ENCODE data around the gene CPXM1. TPM values are rescaled to one million over a fixed set of nuclear protein-coding genes. Genes with fewer than 3 reads are reported as not detected.

The CPXM1 gene
- total and polyA plus RNA-seq, 2 experiments from 2014 or later, result 57.8 to 66.3 TPM

- H4K20me1 ChIP-seq (ENCODE audit: insufficient read depth, poor library complexity, severe bottlenecking), result no peaks in the 10 kb centered on the region
- H3K4me3 ChIP-seq, result no peak overlapping the region
- H3K9me2 ChIP-seq (replicated peaks; ENCODE audit: insufficient read depth), result no peaks in the 10 kb centered on the region
- no peak overlapping the region for H2AFZ ChIP-seq
- H3K36me3 ChIP-seq (replicated peaks; ENCODE audit: insufficient read depth, low read depth), result no peaks in the 10 kb centered on the region
- no peak for DNase-seq (ENCODE audit: low spot score)
- H3K79me2 ChIP-seq, result no peaks in the 10 kb centered on the region
- H3K9me3 ChIP-seq (ENCODE audit: low read depth), result no peaks in the 10 kb centered on the region
- no peaks in the 10 kb centered on the region for H3K4me1 ChIP-seq (ENCODE audit: insufficient read depth)
- no peaks in the 10 kb centered on the region for H3K27me3 ChIP-seq
- TF ChIP-seq EZH2 (IDR thresholded peaks at IDR 0.05; ENCODE audit: borderline replicate concordance), result no peak
- TF ChIP-seq, protein P1, sequence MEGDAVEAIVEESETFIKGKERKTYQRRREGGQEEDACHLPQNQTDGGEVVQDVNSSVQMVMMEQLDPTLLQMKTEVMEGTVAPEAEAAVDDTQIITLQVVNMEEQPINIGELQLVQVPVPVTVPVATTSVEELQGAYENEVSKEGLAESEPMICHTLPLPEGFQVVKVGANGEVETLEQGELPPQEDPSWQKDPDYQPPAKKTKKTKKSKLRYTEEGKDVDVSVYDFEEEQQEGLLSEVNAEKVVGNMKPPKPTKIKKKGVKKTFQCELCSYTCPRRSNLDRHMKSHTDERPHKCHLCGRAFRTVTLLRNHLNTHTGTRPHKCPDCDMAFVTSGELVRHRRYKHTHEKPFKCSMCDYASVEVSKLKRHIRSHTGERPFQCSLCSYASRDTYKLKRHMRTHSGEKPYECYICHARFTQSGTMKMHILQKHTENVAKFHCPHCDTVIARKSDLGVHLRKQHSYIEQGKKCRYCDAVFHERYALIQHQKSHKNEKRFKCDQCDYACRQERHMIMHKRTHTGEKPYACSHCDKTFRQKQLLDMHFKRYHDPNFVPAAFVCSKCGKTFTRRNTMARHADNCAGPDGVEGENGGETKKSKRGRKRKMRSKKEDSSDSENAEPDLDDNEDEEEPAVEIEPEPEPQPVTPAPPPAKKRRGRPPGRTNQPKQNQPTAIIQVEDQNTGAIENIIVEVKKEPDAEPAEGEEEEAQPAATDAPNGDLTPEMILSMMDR (IDR thresholded peaks at IDR 0.05; ENCODE audit: poor library complexity), result no peak
- no peak for TF ChIP-seq EZH2phosphoT487 (IDR thresholded peaks at IDR 0.05; ENCODE audit: low read depth, severe bottlenecking, unreplicated experiment)
- WGBS (ENCODE audit: low lambda C conversion rate, missing lambda C conversion rate), result 93% methylated on average over 5 of the region's 5 CpGs
- no peak overlapping the region for H3K27ac ChIP-seq
- no peak overlapping the region for H3K4me2 ChIP-seq
Observed at GRCh38 chr20:2768632-2769015, 31.8 kb downstream of the CPXM1 start.

DNA sequence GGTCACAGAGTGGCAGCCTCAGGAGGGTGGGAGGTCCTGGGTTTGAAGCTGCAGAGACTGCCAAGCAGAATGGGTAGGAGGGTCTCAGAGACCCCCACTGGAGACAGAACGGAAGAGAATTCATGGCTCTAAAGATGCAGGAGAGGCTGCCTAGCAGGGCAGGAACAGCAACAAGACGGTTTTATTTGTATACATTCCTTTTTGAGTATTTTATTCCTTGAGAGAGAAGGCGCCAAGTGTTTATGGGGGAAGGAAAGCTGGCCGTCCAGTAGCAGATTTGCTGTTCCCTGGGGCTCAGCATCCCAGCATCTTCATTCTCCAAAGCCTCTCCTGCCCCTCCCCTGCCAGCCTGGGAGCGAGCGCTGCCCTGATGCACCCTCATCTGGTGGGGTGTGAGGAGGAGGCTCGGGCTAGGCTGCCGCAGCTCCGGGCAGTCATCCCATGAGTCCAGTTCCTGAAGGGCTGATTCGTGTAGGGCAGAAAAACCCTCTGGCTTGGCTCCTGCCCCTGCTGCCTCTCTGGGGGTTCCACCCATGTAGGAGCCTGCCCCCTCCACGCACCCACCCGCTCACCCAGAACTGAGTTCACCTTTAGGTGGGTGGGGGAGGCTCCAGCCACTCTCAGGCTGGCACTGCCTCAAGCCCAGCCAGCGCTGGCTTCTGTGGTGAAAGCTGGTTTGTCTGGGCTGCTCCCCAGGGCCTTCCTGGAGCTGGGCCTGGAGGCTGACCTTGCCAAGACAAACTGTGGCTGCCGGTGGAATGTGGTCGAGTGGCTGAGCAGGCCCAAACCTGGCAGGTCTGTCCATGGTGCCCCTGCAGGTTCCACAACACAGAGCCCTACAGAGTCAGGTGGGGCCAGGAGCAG, 32.4 kb downstream of the CPXM1 start:
- Histone ChIP-seq H3K9me3 (ENCODE audit: low read depth) (no peaks in the 10 kb centered on the region), H3K79me2 (no peaks in the 10 kb centered on the region), H3K4me2 (no peak overlapping the region), H4K20me1 (ENCODE audit: insufficient read depth, poor library complexity, severe bottlenecking) (no peaks in the 10 kb centered on the region), H3K27ac (no peak overlapping the region), H3K4me3 (no peak overlapping the region), H3K9me2 (replicated peaks; ENCODE audit: insufficient read depth) (no peaks in the 10 kb centered on the region), H3K4me1 (ENCODE audit: insufficient read depth) (no peaks in the 10 kb centered on the region), H3K27me3 (peaks cover 3% of the 10 kb centered on the region), H3K36me3 (replicated peaks; ENCODE audit: insufficient read depth, low read depth) (no peaks in the 10 kb centered on the region), H2AFZ (no peak overlapping the region)
- TF ChIP-seq EZH2phosphoT487 (IDR thresholded peaks at IDR 0.05; ENCODE audit: low read depth, severe bottlenecking, unreplicated experiment) (no peak), EZH2 (IDR thresholded peaks at IDR 0.05; ENCODE audit: borderline replicate concordance) (no peak)
- TF ChIP-seq, protein P1 (IDR thresholded peaks at IDR 0.05; ENCODE audit: poor library complexity), result no peak
- 75% methylated on average over 15 of the region's 15 CpGs for WGBS (ENCODE audit: low lambda C conversion rate, missing lambda C conversion rate)
- DNase-seq (ENCODE audit: low spot score), result no peak

DNA sequence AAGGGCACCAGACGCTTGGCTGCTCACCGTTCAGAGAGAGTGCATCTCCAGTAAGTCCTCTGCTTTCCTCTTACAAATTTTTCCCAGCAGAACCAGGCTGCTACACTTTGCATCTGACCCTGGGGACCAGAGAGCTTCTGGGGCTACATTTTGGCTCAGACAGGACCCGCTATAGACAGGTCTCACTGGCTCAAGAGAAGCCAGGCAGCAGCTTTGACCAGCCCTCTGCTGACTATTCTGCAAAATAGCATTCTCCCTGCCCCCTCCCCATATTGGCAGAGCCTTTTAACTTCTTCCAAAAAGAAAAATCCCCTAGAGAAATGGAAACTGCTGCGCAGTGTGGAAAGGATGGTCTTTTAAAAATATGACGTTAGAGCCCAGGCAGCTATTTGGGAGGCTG, 37.2 kb downstream of the CPXM1 start:
- no peaks in the 10 kb centered on the region for H3K9me2 ChIP-seq (replicated peaks; ENCODE audit: insufficient read depth)
- no peaks in the 10 kb centered on the region for H3K4me1 ChIP-seq (ENCODE audit: insufficient read depth)
- peaks cover 3% of the 10 kb centered on the region for H3K27me3 ChIP-seq
- 68% methylated on average over 5 of the region's 5 CpGs for WGBS (ENCODE audit: low lambda C conversion rate, missing lambda C conversion rate)
- H4K20me1 ChIP-seq (ENCODE audit: insufficient read depth, poor library complexity, severe bottlenecking), result no peaks in the 10 kb centered on the region
- no peak overlapping the region for H3K27ac ChIP-seq
- H3K9me3 ChIP-seq (ENCODE audit: low read depth), result no peaks in the 10 kb centered on the region
- H3K4me3 ChIP-seq, result no peak overlapping the region
- no peak for TF ChIP-seq EZH2 (IDR thresholded peaks at IDR 0.05; ENCODE audit: borderline replicate concordance)
- TF ChIP-seq EZH2phosphoT487 (IDR thresholded peaks at IDR 0.05; ENCODE audit: low read depth, severe bottlenecking, unreplicated experiment), result no peak
- TF ChIP-seq, protein P1 (IDR thresholded peaks at IDR 0.05; ENCODE audit: poor library complexity), result no peak
- H3K36me3 ChIP-seq (replicated peaks; ENCODE audit: insufficient read depth, low read depth), result no peaks in the 10 kb centered on the region
- no peak overlapping the region for H3K4me2 ChIP-seq
- H3K79me2 ChIP-seq, result no peaks in the 10 kb centered on the region
- no peak overlapping the region for H2AFZ ChIP-seq
- no peak for DNase-seq (ENCODE audit: low spot score)

Measured in hepatocyte (in vitro differentiated cells).